Neural crest cell (in vitro differentiated cells): ENCODE results near the gene COL15A1. TPM values are rescaled to one million over a fixed set of nuclear protein-coding genes. Genes with fewer than 3 reads are reported as not detected.

Source experiments
- DNase-seq: peaks from one replicate; pipeline ENCODE4 v3.0.0; 2021; ENCODE audit warnings: low read depth, mixed read lengths, low spot score
- H3K27ac Mint-ChIP-seq: one replicate; pipeline ENCODE4 v1.8.0; 2021; ENCODE audit warnings: mild to moderate bottlenecking, mixed read lengths; ENCODE audit not compliant: unreplicated experiment
- H3K27me3 Mint-ChIP-seq: 2 replicates; pipeline ENCODE4 v1.8.0; 2021; ENCODE audit warnings: low read depth, mild to moderate bottlenecking, mixed read lengths
- H3K36me3 Mint-ChIP-seq: 2 replicates; pipeline ENCODE4 v1.8.0; 2021; ENCODE audit warnings: low read depth, mild to moderate bottlenecking, mixed read lengths
- H3K4me1 Mint-ChIP-seq: 2 replicates; pipeline ENCODE4 v1.8.0; 2021; ENCODE audit warnings: mixed read lengths
- H3K4me3 Mint-ChIP-seq: one replicate; pipeline ENCODE4 v1.8.0; 2021; ENCODE audit warnings: mild to moderate bottlenecking, mixed read lengths
- H3K9me3 Mint-ChIP-seq: 2 replicates; pipeline ENCODE4 v1.8.0; 2021; ENCODE audit warnings: mixed read lengths
- total RNA-seq: library from RNA; stranded (reverse); gene quantifications from 2 replicates; pipeline ENCODE4 v1.2.1, GENCODE V29; 2021
- TF ChIP-seq, protein P1 (sequence below): fragments of 200-600 bp; sonication (generic); conservative IDR thresholded peaks from 2 replicates; pipeline ENCODE4 v1.5.0; 2021; ENCODE audit warnings: antibody characterized with exemption, mild to moderate bottlenecking

Gene COL15A1
- total RNA-seq, 1 donor from 2014 or later, result 0.33 TPM

DNA sequence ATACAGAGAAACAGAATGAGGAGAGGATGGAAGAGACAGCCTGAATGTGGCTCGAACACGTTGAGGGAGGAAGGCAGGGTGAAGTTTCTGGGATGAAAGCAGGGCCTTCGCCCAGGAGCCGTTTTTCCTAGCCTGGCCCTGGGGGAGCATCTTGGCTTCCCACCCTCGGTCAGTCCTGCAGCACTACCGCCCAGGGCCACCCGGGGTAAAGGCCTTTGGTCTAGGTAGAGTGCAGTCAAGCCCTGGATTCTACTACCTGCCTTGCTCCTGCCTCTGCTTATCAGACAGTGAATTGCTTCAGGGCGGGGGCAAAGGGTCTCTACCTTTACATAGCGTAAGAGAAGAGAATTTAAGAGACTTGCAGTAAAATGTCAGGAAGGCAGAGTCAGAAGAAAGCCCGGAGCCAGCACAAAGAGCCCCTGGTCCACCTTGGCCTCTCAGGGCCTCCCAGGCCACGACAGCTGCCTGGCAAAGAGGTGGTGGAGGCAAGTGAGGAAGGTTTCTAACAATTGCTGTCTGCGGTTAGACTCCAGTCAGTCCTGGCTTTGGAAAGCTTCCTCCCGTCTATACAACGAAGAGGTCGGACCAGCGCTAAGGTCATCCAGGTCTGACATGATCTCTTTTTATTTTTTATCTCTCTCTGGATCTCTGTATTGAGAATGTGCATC lies 17.9 kb downstream of the COL15A1 start:
- H3K27me3 Mint-ChIP-seq, result no peaks in the 10 kb centered on the region
- peaks cover 4% of the 10 kb centered on the region for H3K4me1 Mint-ChIP-seq
- H3K4me3 Mint-ChIP-seq, result no peak overlapping the region
- H3K9me3 Mint-ChIP-seq, result peaks cover 2% of the 10 kb centered on the region
- H3K36me3 Mint-ChIP-seq, result no peaks in the 10 kb centered on the region
- no peak overlapping the region for H3K27ac Mint-ChIP-seq
- TF ChIP-seq, protein P1, sequence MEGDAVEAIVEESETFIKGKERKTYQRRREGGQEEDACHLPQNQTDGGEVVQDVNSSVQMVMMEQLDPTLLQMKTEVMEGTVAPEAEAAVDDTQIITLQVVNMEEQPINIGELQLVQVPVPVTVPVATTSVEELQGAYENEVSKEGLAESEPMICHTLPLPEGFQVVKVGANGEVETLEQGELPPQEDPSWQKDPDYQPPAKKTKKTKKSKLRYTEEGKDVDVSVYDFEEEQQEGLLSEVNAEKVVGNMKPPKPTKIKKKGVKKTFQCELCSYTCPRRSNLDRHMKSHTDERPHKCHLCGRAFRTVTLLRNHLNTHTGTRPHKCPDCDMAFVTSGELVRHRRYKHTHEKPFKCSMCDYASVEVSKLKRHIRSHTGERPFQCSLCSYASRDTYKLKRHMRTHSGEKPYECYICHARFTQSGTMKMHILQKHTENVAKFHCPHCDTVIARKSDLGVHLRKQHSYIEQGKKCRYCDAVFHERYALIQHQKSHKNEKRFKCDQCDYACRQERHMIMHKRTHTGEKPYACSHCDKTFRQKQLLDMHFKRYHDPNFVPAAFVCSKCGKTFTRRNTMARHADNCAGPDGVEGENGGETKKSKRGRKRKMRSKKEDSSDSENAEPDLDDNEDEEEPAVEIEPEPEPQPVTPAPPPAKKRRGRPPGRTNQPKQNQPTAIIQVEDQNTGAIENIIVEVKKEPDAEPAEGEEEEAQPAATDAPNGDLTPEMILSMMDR, result no peak
- DNase-seq, result no peak

DNA sequence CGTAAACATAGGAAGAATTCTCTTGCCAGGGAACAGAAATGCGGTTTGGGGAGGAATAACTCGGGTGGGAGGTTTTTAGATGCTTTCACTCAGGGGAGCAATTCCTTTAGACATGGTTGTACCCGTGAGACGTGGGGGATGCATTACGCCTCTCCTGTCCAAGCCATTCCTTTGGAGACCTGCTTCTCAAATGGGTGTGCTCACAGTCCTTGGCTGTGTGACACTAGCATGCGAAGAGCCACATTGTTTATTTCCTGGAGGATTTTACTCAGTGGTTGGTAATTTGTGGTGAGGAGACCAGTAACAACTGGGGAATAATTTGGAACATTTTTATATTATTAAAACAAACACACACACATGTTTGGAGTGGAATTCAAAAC lies 18.5 kb downstream of the COL15A1 start:
- Mint-ChIP-seq H3K27ac (no peak overlapping the region), H3K4me3 (no peak overlapping the region), H3K9me3 (peaks cover 2% of the 10 kb centered on the region), H3K4me1 (peaks cover 4% of the 10 kb centered on the region), H3K27me3 (no peaks in the 10 kb centered on the region), H3K36me3 (no peaks in the 10 kb centered on the region)
- DNase-seq, result no peak
- TF ChIP-seq, protein P1, result no peak

DNA sequence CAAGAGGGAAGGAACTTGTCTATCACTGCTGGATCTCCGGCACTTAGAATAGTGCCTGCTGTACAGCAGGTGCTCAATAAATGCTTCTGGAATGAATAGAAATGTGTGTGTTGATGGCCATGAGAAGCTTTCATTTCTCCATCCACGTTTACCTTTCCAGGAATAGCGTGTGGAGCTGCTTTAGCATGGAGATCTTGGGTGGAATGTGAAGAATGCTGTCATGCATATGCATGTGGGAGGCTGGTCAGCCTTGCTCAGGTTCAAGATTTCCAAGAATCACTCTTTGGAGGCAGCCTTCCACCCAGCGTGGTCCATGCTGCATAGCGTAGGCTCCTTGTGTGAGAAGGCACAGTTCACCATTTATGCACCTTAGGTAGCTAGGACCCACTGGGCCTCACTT lies 19.2 kb downstream of the COL15A1 start:
- Mint-ChIP-seq H3K9me3 (peaks cover 2% of the 10 kb centered on the region), H3K36me3 (no peaks in the 10 kb centered on the region), H3K27me3 (no peaks in the 10 kb centered on the region), H3K4me1 (peaks cover 4% of the 10 kb centered on the region), H3K4me3 (no peak overlapping the region), H3K27ac (no peak overlapping the region)
- DNase-seq, result no peak
- TF ChIP-seq, protein P1, result no peak

DNA sequence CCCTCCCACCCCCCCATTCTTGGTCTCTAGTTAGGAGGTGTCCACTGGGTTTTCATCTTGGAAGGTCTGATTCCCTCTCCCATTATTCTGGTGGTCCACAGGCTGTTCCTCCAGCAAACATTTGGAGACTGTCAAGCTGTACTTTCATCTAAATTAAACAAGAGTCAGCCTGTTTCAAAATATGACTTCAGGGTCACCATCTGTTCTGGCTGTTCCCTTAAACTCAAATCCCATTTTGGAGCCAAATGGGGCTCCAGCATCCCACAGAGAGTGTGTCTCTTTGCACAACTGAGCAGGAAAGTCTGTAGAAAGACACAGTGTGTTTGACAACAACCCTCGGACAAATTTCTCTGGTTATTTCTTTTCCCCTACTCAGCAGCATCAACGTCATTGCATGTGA lies 20.5 kb downstream of the COL15A1 start:
- Mint-ChIP-seq H3K4me1 (peaks cover 7% of the 10 kb centered on the region), H3K36me3 (no peaks in the 10 kb centered on the region), H3K27me3 (no peaks in the 10 kb centered on the region), H3K9me3 (no peaks in the 10 kb centered on the region), H3K27ac (no peak overlapping the region), H3K4me3 (no peak overlapping the region)
- TF ChIP-seq, protein P1, result no peak
- DNase-seq, result no peak

DNA sequence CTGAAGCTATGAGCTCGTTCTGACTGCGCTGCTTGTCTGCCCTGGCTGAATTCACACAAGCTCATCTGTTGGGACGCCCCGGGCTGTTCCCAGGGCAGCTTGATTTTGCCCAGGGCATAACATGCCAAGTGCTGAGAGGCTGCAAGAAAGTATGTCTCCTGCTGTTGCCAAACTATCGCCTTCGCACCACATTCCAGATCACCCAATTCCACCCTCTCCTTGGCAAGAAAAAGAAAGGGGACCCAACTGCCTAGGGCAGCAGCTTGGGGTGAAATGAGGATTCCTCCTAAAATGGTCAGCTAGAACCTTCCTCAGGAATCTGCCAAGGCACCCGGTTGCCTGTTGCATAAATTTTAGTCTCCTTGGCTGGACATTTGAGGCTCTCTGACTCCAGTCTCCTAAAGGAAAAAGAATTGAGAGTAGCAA lies 21.2 kb downstream of the COL15A1 start:
- TF ChIP-seq, protein P1, result no peak
- Mint-ChIP-seq H3K27ac (no peak overlapping the region), H3K36me3 (no peaks in the 10 kb centered on the region), H3K4me1 (peaks cover 13% of the 10 kb centered on the region), H3K9me3 (no peaks in the 10 kb centered on the region), H3K27me3 (no peaks in the 10 kb centered on the region), H3K4me3 (no peak overlapping the region)
- no peak for DNase-seq
